GM19043 (cell line): ENCODE measurements around the gene SRF.

Experiments
- ATAC-seq: cut with Tn5 transposase; IDR thresholded peaks from one replicate; pipeline ENCODE4 v1.9.1; 2021; ENCODE audit warnings: low read depth; ENCODE audit not compliant: unreplicated experiment

SRF gene

GRCh38 chr6:43146709-43147688 lies 24.1 kb upstream of the SRF start:
- no peak for ATAC-seq

GRCh38 chr6:43147691-43148477 lies 23.2 kb upstream of the SRF start:
- no peak for ATAC-seq

GRCh38 chr6:43149265-43149664 lies 21.8 kb upstream of the SRF start:
- no peak for ATAC-seq

GRCh38 chr6:43150051-43150751 lies 20.9 kb upstream of the SRF start:
- no peak for ATAC-seq

- ATAC-seq, result no peak
Measured at GRCh38 chr6:43159599-43159998, 11.5 kb upstream of the SRF start.

GRCh38 chr6:43163899-43164298 lies 7.2 kb upstream of the SRF start:
- no peak for ATAC-seq

GRCh38 chr6:43170417-43170930 lies 595 bp upstream of the SRF start:
- no peak for ATAC-seq

GRCh38 chr6:43171707-43172103 lies 636 bp downstream of the SRF start:
- no peak for ATAC-seq

GRCh38 chr6:43172104-43173007 lies 1.3 kb downstream of the SRF start:
- no peak for ATAC-seq

GRCh38 chr6:43173591-43174262 lies 2.7 kb downstream of the SRF start:
- no peak for ATAC-seq

- ATAC-seq, result peak; percentile 70
Measured at GRCh38 chr6:43174263-43175112, 3.4 kb downstream of the SRF start.

GRCh38 chr6:43175676-43176422 lies 4.8 kb downstream of the SRF start:
- no peak for ATAC-seq

GRCh38 chr6:43176423-43176786 lies 5.3 kb downstream of the SRF start:
- ATAC-seq, result no peak

- ATAC-seq, result no peak
Measured at GRCh38 chr6:43178150-43178549, 7.1 kb downstream of the SRF start.

- ATAC-seq, result no peak
Measured at GRCh38 chr6:43178951-43179830, 8.1 kb downstream of the SRF start.

- ATAC-seq, result no peak
Measured at GRCh38 chr6:43180058-43180457, 9.0 kb downstream of the SRF start.

GRCh38 chr6:43180985-43181384 lies 9.9 kb downstream of the SRF start:
- no peak for ATAC-seq
